A549 (cell line): Measurements from ENCODE around the gene CSDE1. TPM values are rescaled to one million over a fixed set of nuclear protein-coding genes. Genes with fewer than 3 reads are reported as not detected.

ENCODE experiments used
- ATAC-seq, 2 experiments: fragments of 200-7000 bp in 1 of 2; fragments of >200 bp in 1 of 2; cut with Nextera tagmentation in 1 of 2; cut with Tn5 transposase in 1 of 2; 3 replicates each; pipeline versions ENCODE4 v1.8.0 to v1.9.1; 2018 to 2020; ENCODE audit warnings: mild to moderate bottlenecking in 1 of 2, moderate library complexity in 1 of 2
- CTCF ChIA-PET: fragments of 300-600 bp; sonication (Branson Sonifier 250); formaldehyde crosslinking; extraction: SDS; loops from one replicate; lab custom pipeline; 2021; ENCODE audit warnings: antibody characterized with exemption, inconsistent platforms; lab: Yijun Ruan, JAX
- POLR2A ChIA-PET: fragments of 350-600 bp; formaldehyde crosslinking; extraction: SDS; loops from one replicate; lab custom pipeline; 2021; ENCODE audit warnings: antibody characterized with exemption, inconsistent platforms; lab: Yijun Ruan, JAX
- DNase-seq, 2 experiments: peaks; one replicate each; pipeline versions ENCODE4 v3.0.0 to v3.0.0-alpha.2; 2011 to 2016; ENCODE audit warnings: low read depth in 1 of 2, low spot score in 1 of 2
- FAIRE-seq: peaks from 2 replicates; lab custom pipeline; 2011; peaks lifted over from hg19 to GRCh38; lab: Jason Lieb, UNC
- H3K27ac ChIP-seq, 2 experiments: fragments of >200 bp; sonication (Bioruptor Twin); formaldehyde crosslinking; 3 replicates each; pipeline ENCODE4 v1.5.1; 2016 to 2017
- H3K4me1 ChIP-seq: fragments of >200 bp; sonication (Bioruptor Twin); formaldehyde crosslinking; 3 replicates; pipeline ENCODE4 v1.6.1; 2016
- H3K4me2 ChIP-seq: fragments of >200 bp; sonication (Bioruptor Twin); formaldehyde crosslinking; 3 replicates; pipeline ENCODE4 v1.6.1; 2016
- H3K4me3 ChIP-seq: fragments of >200 bp; sonication (Bioruptor Twin); formaldehyde crosslinking; 3 replicates; pipeline ENCODE4 v1.5.1; 2016
- H3K9me3 ChIP-seq: fragments of >200 bp; sonication (Bioruptor Twin); formaldehyde crosslinking; 3 replicates; pipeline ENCODE4 v1.6.1; 2016
- ATOH8 ChIP-seq: fragments of 250-450 bp; sonication (Bioruptor Pico); IDR thresholded peaks from 2 replicates; pipeline ENCODE4 v1.5.0; 2020; ENCODE audit warnings: low read depth, mild to moderate bottlenecking, moderate library complexity
- BCL3 ChIP-seq: fragments of >200 bp; sonication (Bioruptor Twin); formaldehyde crosslinking; IDR thresholded peaks from 3 replicates; pipeline ENCODE4 v1.6.1; 2016
- BHLHE40 ChIP-seq: IDR thresholded peaks from 2 replicates; pipeline ENCODE4 v1.6.1; 2012; ENCODE audit warnings: low read depth, low read length, inconsistent platforms
- CHD4 ChIP-seq: fragments of 200-600 bp; sonication (generic); IDR thresholded peaks from 2 replicates; pipeline ENCODE4 v1.6.1; 2016; ENCODE audit warnings: antibody characterized with exemption, mild to moderate bottlenecking, borderline replicate concordance
- CTCF ChIP-seq: fragments of >200 bp; sonication (Bioruptor Twin); formaldehyde crosslinking; IDR thresholded peaks from 3 replicates; pipeline ENCODE4 v1.5.1; 2016
- FOXS1 ChIP-seq: fragments of 250-450 bp; sonication (Bioruptor Pico); IDR thresholded peaks from 2 replicates; pipeline ENCODE4 v1.5.0; 2020; ENCODE audit warnings: mild to moderate bottlenecking, moderate library complexity
- GATA3 ChIP-seq: IDR thresholded peaks from 2 replicates; pipeline ENCODE4 v1.6.1; 2012; ENCODE audit warnings: borderline replicate concordance
- HEYL ChIP-seq: fragments of 250-450 bp; sonication (Bioruptor Pico); IDR thresholded peaks from 2 replicates; pipeline ENCODE4 v1.8.0; 2021; ENCODE audit warnings: mild to moderate bottlenecking, moderate library complexity
- HMGXB4 ChIP-seq: fragments of 250-450 bp; sonication (Bioruptor Pico); IDR thresholded peaks from 2 replicates; pipeline ENCODE4 v1.5.0; 2021; ENCODE audit warnings: mild to moderate bottlenecking, moderate library complexity, borderline replicate concordance
- HOXA7 ChIP-seq: fragments of 250-450 bp; sonication (Bioruptor Pico); IDR thresholded peaks from 2 replicates; pipeline ENCODE4 v1.5.0; 2020; ENCODE audit warnings: mild to moderate bottlenecking, moderate library complexity
- JUN ChIP-seq, 2 experiments: fragments of >200 bp; sonication (Bioruptor Twin); formaldehyde crosslinking; IDR thresholded peaks; 2 replicates in 1 of 2; 3 replicates in 1 of 2; pipeline ENCODE4 v1.6.1; 2016 to 2017
- KDM1A ChIP-seq: fragments of 200-600 bp; sonication (generic); IDR thresholded peaks from 2 replicates; pipeline ENCODE4 v1.6.1; 2016; ENCODE audit warnings: low read depth, mild to moderate bottlenecking
- MAX ChIP-seq: IDR thresholded peaks from 2 replicates; pipeline ENCODE4 v1.6.1; 2012
- MAZ ChIP-seq: fragments of 150-350 bp; IDR thresholded peaks from 2 replicates; pipeline ENCODE4 v1.6.1; 2014; ENCODE audit warnings: antibody characterized with exemption, low read depth, low read length, borderline replicate concordance
- MYC ChIP-seq: IDR thresholded peaks from 2 replicates; pipeline ENCODE4 v1.6.1; 2012; ENCODE audit warnings: mild to moderate bottlenecking, inconsistent platforms, low read length, improper control_type of control experiment, borderline replicate concordance
- NPAS2 ChIP-seq: fragments of 250-450 bp; sonication (Bioruptor Pico); IDR thresholded peaks from 2 replicates; pipeline ENCODE4 v1.8.0; 2022; ENCODE audit warnings: mild to moderate bottlenecking, moderate library complexity, borderline replicate concordance
- NR3C1 ChIP-seq: fragments of >200 bp; sonication (Bioruptor Twin); formaldehyde crosslinking; IDR thresholded peaks from 3 replicates; pipeline ENCODE4 v1.6.1; 2017
- POLR2A ChIP-seq: IDR thresholded peaks from 2 replicates; pipeline ENCODE4 v1.6.1; 2012; ENCODE audit warnings: mild to moderate bottlenecking, low read length
- RARB ChIP-seq: fragments of 250-450 bp; sonication (Bioruptor Pico); IDR thresholded peaks from 2 replicates; pipeline ENCODE4 v1.8.0; 2021; ENCODE audit warnings: mild to moderate bottlenecking, moderate library complexity
- REST ChIP-seq: fragments of 200-600 bp; sonication (generic); IDR thresholded peaks from 2 replicates; pipeline ENCODE4 v1.6.1; 2016; ENCODE audit warnings: antibody characterized with exemption, mild to moderate bottlenecking, moderate library complexity
- SMC3 ChIP-seq: fragments of >200 bp; sonication (Bioruptor Twin); formaldehyde crosslinking; IDR thresholded peaks from 3 replicates; pipeline ENCODE4 v1.6.1; 2018; ENCODE audit warnings: inconsistent platforms
- SREBF2 ChIP-seq: fragments of 450-650 bp; IDR thresholded peaks from 2 replicates; pipeline ENCODE4 v1.6.1; 2014; ENCODE audit warnings: mild to moderate bottlenecking, moderate library complexity
- ZC3H11A ChIP-seq: fragments of 450-650 bp; IDR thresholded peaks from 2 replicates; pipeline ENCODE4 v1.6.1; 2014; ENCODE audit warnings: antibody characterized with exemption, mild to moderate bottlenecking
- WGBS: methylation state at CpG from one replicate; pipeline ENCODE4 v1.1.6; 2017; ENCODE audit errors: missing lambda C conversion rate; 5-methylcytosine and 5-hydroxymethylcytosine counted together
- polyA plus RNA-seq, 4 experiments: library from polyadenylated mRNA; depleted of rRNA in 3 of 4; stranded (reverse); fragments of >200 nt; fragmentation: RNase III in 1 of 4; extraction: RNeasy Plus Mini Kit Qiagen cat#74134 plus additional on column Dnase treatment in 1 of 4; gene quantifications; 2 replicates in 3 of 4; 3 replicates in 1 of 4; pipeline ENCODE4 v1.2.3, GENCODE V29; 2011 to 2017

CSDE1 gene
- polyA plus RNA-seq, 2 of the 4 experiments (the other 2 are of a cell fraction): 199 to 236 TPM

GRCh38 chr1:114712977-114713376 is 44.8 kb downstream of the CSDE1 start:
- no peak overlapping the region for H3K4me2 ChIP-seq
- no peak for DNase-seq
- TF ChIP-seq HMGXB4 (CRISPR knock-in tag) (no peak), CTCF (no peak), MAX (no peak), SMC3 (no peak), BHLHE40 (no peak), FOXS1 (CRISPR knock-in tag) (no peak), SREBF2 (no peak), JUN (IDR thresholded peaks at IDR 0.05) (no peak), ATOH8 (no peak), POLR2A (no peak), KDM1A (no peak), HOXA7 (no peak), CHD4 (no peak)
- TF ChIP-seq, all 56 proteins: peak for 0
- no peak for ATAC-seq
- Histone ChIP-seq H3K27ac (no peak overlapping the region), H3K9me3 (no peaks in the 10 kb centered on the region), H3K4me1 (peaks cover 15% of the 10 kb centered on the region; the same call in 1 of the 3 replicates), H3K4me3 (no peak overlapping the region)
- 91% methylated on average over 4 of the region's 4 CpGs for WGBS
- POLR2A ChIA-PET: no interaction called here
- CTCF ChIA-PET: interaction anchor here (1.6 kb wide), 1 partner anchor 10 kb away, joined by 3 read pairs; no protein-coding TSS in a partner anchor
- no peak for FAIRE-seq

- WGBS: 95% methylated on average over 3 of the region's 3 CpGs
- H3K27ac ChIP-seq: no peak overlapping the region
- H3K4me1 ChIP-seq: peaks cover 9% of the 10 kb centered on the region; the same call in 1 of the 3 replicates
- DNase-seq (no peak), FAIRE-seq (no peak)
- ChIA-PET CTCF (no interaction called here), POLR2A (no interaction called here)
- no peaks in the 10 kb centered on the region for H3K9me3 ChIP-seq
- no peak overlapping the region for H3K4me3 ChIP-seq
- H3K4me2 ChIP-seq: no peak overlapping the region
- TF ChIP-seq REST: no peak
- no peak for TF ChIP-seq HEYL
- no peak for TF ChIP-seq BCL3
- TF ChIP-seq MYC: no peak
- TF ChIP-seq NPAS2 (CRISPR knock-in tag): no peak
- no peak for TF ChIP-seq NR3C1
- TF ChIP-seq GATA3: no peak
- no peak for TF ChIP-seq RARB
- TF ChIP-seq MAZ: no peak
- TF ChIP-seq ZC3H11A: no peak
- TF ChIP-seq, all 56 proteins: peak for 0
- no peak for ATAC-seq
Observed at GRCh38 chr1:114710360-114710759, 47.4 kb downstream of the CSDE1 start.
